GM19043 (cell line): Measurements from ENCODE around the gene ASIC3.
"Not testable (repeated sequence)": the region's sequence is repeated elsewhere in the genome, so short reads cannot be mapped to it uniquely, and the experiment has no call there.

Experiments used
- ATAC-seq: cut with Tn5 transposase; IDR thresholded peaks from one replicate; pipeline ENCODE4 v1.9.1; 2021; ENCODE audit warnings: low read depth; ENCODE audit not compliant: unreplicated experiment

The ASIC3 gene

DNA sequence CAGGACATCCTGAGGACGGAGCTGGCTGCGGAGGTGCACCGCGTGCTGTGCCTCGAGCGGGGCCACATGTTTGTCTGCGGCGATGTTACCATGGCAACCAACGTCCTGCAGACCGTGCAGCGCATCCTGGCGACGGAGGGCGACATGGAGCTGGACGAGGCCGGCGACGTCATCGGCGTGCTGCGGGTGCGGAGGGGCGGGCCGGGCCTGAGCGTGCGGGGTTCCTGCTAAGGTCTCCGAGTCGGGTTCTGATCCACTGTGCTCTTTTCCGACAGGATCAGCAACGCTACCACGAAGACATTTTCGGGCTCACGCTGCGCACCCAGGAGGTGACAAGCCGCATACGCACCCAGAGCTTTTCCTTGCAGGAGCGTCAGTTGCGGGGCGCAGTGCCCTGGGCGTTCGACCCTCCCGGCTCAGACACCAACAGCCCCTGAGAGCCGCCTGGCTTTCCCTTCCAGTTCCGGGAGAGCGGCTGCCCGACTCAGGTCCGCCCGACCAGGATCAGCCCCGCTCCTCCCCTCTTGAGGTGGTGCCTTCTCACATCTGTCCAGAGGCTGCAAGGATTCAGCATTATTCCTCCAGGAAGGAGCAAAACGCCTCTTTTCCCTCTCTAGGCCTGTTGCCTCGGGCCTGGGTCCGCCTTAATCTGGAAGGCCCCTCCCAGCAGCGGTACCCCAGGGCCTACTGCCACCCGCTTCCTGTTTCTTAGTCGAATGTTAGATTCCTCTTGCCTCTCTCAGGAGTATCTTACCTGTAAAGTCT is 34.4 kb upstream of the ASIC3 start:
- ATAC-seq, result no peak

DNA sequence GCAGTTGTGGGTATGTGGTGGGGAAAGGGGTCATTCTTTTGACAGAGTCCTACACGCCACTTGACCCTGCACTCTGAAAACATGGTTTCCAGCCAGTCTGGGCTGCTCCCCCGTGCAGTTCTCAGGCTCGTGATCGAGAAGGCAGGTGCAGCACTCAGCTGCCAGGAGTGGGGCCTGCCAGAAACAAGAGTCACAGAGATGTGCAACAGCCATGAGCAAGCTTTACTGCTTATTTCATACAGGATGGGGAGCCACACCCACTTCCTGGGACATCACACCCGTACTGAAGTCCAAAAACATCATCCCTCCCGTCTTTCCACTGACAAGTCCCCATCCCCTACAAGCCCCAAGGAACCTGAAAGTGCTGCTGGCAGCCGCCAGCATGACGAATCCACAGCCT is 33.4 kb upstream of the ASIC3 start:
- no peak for ATAC-seq

DNA sequence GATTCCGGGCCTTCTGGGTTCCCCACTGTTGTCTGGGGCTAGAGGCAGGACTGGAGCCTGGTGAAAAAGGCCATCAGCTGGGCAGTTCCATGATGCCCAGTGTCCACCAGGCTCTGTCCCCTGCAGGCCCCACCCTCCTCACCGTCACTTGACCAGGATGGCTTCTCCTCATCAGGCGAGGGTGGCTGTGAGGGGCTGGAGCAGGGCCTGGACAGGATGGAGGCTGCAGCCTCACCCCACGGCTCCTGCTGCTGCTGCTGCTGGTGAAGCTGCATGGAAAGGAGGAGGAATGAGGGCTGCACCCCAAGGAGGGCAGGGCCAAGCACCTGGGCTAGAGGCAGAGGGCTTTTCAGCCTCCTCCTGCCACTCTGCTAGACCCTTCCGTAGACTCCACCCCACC is 32.4 kb upstream of the ASIC3 start:
- ATAC-seq, result no peak

DNA sequence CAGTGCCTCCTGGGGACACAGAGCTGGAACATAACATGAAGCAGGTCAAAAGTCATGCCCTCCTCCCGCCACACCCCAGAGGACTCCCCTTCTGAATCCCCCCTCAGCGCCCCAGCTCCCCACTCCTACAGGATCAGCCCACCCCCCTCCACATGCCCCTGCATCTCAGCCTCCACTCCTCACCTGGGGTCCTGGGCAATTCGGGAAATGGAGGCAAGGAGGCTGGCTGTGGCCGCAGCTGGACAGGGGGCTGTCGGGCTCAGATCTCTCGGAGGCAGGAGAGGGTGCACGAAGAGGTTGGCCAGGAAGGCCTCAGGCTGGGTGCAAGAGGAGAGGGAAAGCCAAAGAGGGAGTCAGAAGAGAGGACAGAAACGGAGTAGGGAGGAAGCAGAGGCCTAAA is 31.8 kb upstream of the ASIC3 start:
- no peak for ATAC-seq

DNA sequence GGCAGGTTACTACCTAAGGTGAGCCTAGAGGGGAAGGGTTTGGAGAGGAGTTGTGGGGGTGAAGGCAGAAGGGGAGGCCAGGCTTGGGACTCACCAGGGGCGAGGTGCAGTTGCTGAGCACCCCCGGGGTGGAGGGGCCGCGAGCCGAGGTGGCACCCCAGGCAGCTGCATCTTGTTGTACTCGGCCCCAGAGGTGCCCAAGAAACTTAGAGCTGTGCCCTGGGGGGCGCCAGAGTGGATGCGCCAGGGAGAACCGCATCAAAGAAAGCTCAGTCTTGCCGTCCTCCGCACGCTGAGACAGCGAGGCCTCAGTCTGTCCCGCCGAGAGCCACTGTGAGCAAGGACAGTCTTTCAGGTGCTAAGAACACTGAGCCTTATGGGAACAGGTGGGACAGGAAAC is 31.4 kb upstream of the ASIC3 start:
- ATAC-seq, result no peak

DNA sequence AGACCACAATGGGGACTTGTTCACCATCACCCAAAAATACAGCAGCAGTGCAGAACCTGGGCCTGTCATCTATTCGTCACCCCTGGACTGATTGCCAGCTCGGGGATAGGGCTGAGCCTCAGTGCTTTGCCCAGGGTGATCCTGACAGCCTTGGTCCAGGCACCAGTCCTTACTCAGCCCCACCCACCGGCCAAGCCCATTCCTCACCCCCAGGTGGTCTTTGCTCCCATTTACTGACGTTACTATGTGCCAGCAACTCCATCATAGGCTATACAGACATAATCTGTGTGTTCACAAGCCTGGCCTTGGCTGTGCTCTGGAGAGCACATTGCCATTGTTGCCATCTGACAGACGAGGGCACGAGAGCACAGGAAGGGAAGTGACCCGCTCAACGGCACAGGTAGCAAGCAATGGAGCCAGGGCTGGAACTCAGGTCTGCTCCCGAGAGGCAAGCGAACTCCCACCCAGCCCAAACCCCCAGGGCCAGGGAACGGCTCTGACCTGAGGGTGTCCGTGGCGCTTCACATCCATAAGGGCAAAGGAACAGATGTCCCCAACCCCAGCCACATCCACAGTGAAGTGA is 30.9 kb upstream of the ASIC3 start:
- ATAC-seq, result no peak

DNA sequence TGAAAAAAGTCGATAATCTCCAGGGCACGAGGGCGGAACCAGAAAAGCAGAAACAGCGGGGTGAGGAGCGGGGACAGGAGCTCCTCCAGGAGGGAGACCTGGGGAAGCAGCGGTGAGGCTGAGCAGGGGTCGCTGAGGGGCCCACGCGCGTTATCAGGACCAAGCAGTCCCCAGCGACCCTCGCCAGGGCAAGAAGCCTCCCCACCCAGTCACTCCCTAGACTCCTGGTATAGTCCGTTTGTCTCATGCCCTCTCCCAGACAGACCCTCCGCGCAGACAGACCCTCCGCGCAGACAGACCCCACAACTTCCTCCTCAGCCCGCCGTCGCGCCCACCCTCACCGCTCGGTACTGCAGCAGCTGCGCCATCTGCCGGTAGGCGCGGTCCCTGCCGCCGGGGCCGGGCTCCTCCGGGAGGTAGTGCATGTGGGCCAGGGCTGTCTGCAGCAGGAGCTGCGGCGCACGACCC is 30.3 kb upstream of the ASIC3 start:
- ATAC-seq, result peak; percentile 65

DNA sequence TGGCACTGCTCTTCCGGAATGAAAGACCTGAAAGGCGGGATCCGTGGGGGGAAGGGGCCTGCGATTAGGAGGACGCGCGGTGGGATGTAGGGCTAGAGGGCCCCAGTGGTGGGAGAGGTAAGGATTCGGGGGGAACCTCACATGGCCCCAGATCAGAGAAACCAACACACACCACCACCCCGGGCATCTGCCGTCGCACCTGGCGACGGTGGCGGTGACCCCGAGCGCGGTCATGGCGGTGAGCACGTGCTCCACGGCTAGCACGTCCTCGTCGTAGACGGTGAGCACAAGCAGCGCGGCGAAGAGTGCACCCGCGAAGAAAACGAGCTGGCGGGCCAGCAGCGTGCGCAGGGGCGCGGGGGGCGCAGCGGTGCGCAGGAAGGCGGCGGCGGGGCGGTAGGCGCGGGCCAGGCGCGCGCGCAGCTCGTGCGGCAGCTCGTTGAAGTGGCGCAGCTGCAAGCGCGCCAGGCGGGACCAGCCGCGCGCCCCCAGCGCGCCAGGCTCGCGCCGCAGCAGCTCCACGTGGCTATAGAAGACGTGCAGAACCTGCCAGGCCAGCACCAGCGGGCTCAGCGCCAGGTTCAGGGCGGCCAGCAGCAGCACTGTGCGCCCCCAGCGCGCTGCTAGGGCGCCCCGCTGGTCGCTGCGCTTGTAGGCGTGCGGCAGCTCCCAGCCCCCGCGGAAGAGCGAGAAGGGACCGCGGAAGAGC is 29.8 kb upstream of the ASIC3 start:
- peak; percentile 18 for ATAC-seq

DNA sequence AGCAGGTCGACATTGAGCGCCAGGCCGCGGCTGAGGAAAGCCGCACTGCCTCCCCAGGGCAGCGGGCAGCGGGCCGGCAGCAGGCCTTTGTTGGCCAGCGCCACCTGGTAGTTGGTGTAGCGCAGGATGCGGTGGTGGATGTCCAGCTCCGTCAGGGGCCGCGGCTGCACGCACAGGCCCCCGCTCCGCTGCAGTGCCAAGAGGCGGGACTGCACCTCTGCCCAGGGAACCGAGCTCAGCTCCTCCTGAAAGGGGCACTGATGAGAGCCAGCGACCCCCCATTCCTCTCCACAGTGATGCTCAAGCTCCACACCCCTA is 29.2 kb upstream of the ASIC3 start:
- no peak for ATAC-seq

DNA sequence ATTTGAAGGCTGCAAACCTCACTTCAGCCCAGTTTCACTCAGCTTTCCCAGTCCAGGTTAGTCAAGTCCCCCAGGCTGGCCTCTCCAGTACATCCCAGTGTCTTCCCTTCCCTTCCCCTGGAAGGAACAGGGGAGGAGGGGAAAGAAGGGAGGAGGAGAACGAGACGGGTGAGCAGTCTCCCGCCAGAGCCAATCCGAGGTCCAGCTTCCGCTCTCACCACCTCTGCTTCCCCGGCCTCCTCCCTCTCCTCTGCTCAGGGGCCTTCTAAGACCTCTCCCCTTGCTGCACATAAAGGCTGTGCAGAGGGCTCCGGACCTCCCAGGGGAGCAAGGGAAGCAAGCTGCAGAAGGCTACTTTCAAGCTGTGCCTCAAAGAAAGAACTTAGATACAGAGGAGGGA is 28.1 kb upstream of the ASIC3 start:
- ATAC-seq, result no peak

DNA sequence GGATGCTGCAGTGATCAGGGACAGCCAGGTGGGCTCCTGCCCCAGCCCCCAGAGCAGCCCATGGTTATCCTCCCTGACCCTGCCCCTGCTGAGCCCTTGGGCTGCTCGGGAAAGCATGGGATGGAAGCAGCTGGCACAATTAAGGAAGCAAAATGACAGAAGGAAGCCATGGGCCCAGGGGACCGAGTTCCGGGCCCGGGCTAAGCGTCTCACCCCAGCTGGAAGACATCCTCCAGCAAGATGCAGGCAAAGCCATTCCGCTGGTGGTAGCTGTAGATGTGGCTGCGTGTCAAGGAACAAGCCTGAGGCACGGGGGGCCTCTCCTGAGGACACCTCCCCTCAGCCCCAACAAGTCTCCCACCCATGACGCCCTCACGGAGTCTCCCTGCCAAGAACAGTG is 25.1 kb upstream of the ASIC3 start:
- no peak for ATAC-seq

DNA sequence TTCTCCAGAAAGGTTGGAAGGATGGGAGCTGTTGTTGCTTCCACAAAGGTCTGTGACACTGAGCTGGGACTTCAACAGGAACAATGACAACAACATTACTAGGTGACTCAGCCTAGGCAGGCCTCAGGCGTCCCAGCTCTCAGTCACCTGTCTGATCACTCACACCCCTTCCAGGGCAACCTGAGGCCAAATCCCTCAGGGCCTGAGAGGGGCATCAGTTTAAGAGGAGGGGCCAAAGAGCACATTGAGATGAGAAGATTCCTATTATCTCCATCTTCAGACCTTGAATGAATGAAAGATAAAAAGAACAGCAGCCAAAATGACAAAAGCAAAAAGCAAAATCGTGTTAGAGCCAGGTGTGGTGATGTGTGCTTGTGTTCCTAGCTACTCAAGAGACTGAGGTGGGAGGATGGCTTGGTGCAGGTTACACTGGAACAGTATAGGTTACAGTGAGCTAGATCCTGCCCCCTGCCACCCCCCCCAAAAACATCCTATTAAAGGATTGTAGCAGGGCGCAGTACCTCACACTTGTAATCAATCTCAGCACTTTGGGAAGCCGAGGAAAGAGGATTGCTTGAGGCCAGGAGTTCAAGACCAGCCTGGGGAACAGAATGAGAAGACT is 23.8 kb upstream of the ASIC3 start, which contains the start of gene ATG9B:
Gene ATG9B (minus strand): TSS at position 60 of the 622 bp plus-strand sequence. CDS start 71 bp downstream, outside the sequence.
- no peak for ATAC-seq

DNA sequence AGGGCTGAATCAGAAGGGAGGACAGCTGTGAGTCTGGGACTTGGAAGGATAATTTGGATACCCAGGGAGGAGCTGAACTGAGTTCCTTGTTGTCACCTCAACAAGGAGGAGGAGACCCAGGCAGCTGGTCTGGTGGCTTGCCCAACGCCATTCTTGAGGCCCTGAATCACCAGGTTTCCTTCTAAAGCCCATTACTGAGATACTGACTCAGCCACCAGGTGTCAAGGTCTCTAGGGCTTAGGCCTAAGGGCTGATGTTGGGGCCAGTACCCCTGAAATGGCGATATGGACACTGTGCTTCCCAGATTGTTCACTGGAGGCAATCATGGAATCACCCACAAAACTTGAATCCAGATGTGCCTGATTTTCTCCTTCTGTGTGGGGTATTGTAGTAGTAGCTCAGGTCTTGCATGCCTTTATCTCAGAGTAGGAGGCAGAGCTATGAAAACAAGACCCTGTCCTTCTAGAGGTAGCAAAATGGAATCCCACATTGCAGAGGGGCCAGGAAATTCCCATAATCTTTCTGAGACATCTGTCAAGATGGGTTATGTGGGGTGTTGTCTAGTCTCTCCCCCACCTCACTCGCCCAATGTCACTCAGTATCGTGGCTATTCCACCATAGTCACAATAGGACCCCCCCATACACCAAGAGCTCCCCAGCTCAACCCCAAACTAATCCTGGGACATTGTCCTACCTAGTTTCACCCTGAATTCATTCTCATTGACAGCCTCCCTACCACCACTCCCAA is 22.2 kb upstream of the ASIC3 start:
- no peak for ATAC-seq

DNA sequence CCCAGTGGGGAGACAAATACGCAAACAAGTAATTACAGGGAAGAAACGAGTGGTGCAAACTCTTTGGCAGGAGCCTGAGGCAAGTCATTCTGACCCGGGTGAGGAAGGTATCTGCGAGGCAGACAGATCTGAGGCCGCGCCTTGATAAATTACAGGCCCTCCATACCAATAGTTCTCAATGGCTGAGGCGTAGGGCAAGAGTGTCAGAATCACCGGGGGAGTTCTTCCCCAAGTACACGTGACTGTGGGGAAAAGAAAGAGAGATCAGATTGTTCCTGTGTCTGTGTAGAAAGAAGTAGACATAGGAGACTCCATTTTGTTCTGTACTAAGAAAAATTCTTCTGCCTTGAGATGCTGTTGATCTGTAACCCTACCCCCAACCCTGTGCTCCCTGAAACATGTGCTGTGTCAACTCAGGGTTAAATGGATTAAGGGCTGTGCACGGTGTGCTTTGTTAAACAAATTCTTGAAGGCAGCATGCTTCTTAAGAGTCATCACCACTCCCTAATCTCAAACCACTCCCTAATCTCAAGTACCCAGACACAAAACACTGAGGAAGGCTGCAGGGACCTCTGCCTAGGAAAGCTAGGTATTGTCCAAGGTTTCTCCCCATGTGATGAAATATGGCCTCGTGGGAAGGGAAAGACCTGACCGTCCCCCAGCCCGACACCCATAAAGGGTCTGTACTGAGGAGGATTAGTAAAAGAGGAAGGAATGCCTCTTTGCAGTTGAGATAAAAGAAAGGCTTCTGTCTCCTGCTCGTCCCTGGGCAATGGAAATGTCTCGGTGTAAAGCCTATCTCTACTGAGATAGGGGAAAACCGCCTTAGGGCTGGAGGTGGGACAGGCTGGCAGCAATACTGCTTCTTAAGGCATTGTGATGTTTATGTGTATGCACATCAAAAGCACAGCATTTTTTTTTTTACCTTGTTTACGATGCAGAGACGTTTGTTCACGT is 21.3 kb upstream of the ASIC3 start:
- ATAC-seq, result not testable (repeated sequence)

DNA sequence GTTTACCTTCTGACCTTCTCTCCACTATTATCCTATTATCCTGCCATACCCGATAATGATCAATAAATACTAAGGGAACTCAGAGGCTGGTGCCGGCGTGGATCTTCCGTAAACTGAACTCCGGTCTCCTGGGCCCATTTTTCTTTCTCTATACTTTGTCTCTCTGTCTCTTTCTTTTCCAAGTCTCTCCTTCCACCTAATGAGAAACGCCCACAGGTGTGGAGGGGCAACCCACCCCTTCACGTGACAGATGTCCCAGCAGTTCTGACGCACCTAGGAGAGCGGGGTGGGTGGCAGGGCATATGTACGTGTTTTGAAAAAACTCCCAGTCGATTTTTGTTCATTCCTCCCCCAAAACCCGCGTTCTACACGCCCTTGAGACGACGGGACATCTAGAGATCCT is 20.6 kb upstream of the ASIC3 start:
- peak; percentile 1 for ATAC-seq

DNA sequence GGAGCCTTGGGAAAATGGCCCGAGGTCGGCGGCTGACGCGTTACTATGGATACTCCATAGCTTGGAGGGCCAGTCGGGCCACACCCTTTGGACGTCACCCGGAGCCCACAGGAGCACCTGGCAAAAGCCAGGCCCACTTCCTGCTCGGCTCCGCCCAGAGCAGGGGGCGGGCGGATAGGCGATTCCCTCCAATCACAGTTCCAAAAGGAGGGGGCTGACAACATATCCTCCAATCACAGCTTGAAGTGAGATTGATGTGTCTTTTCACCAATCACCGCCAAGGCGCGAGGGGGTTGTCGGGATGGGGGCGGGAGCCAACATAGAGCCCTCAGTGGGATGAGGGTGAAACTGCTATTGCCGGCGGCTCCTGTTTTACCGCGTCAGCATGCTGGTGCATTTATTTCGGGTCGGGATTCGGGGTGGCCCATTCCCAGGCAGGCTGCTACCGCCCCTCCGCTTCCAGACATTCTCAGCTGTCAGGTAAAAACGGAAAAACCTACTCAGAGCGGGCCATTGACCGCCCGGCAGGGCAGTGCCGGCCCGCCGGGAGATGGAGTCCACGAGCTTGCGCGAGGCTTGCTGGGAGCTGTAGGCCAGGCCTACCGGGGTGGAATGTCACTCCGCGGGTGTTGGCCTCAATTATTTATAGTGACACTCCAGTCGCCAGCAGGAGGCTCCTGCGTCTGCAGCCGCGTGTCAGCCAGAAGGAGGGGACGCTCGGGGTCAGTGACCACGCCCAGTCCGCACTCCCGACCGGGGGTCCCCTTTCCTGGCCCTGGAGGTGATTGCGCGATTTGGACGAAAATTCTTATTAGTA is 20.0 kb upstream of the ASIC3 start, which contains the start of gene ABCB8:
Gene ABCB8 (plus strand): TSS at position 320 of the 817 bp plus-strand sequence. CDS start 66 bp downstream, at position 386.
- peak; percentile 93 for ATAC-seq

DNA sequence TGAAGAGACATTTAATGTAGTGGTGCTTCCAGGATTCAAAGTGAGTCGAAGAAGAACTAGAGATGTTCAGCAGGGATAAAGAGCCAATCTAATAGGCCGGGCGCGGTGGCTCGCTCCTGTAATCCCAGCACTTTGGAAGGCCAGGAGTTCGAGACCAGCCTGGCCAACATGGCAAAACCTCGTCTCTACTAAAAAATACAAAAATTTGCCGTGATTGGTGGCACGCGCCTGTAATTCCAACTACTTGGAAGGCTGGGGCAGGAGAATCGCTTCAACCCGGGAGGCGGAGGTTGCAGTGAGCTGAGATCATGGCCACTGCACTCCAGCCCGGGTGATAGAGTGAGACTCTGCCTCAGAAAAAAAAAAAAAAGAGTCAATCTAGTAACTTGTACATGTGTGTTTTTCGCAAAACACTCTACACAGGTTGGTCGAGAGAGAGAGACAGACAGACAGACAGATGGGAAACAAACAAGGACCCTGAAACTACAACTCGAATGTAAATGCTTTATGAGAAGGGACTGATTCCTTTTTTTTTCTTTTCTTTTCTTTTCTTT is 19.3 kb upstream of the ASIC3 start:
- no peak for ATAC-seq

DNA sequence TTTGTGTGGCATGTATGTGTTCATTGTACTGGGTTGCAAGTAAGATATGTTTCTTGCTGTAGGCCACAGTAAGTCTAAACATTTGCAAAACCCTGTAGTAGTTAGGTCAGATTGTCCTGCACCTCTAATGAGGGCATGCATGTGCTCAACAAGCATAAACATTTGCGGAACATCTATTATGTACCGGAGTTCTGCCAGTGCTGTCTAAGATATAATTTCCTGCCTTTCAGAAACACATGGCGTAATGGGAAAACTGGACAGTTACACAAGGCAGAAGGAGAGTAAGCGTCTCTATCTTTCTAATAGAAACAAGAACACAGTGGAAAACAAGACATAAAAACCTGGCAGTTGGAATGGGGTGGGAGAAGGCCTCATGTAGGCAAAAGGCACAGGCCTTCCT is 17.3 kb upstream of the ASIC3 start:
- no peak for ATAC-seq
